ENCODE results near the gene TMEM126A.
"Not testable (repeated sequence)": the region's sequence is repeated elsewhere in the genome, so short reads cannot be mapped to it uniquely, and the experiment has no call there.

TMEM126A gene

GRCh38 chr11:85627332-85627997 is 20.3 kb upstream of the TMEM126A start, which contains the start of gene DLG2:
Gene DLG2, minus strand, starts transcription at chr11:85627344.
- Histone ChIP-seq H3K9ac (ENCODE audit: low read depth, low read length) (peak within 1 kb of the TSS; percentile 69), H3K9me3 (ENCODE audit: insufficient read depth, low read depth, low read length) (no peaks in the 10 kb centered on the region), H3K27ac (ENCODE audit: low read depth, low read length) (peak within 1 kb of the TSS; percentile 77; the same call in 1 of the 2 replicates), H3K36me3 (ENCODE audit: insufficient read depth, low read length) (peaks cover 27% of the 10 kb centered on the region), H3K27me3 (ENCODE audit: insufficient read depth, low read length) (no peaks in the 10 kb centered on the region), H3K4me3 (ENCODE audit: low read length) (peak within 1 kb of the TSS; percentile 92), H3K4me1 (ENCODE audit: insufficient read depth, low read length) (peaks cover 14% of the 10 kb centered on the region)
- WGBS: 4% methylated on average over 23 of the region's 23 CpGs

- peaks cover 28% of the 10 kb centered on the region for H3K36me3 ChIP-seq (ENCODE audit: insufficient read depth, low read length)
- WGBS: under 1% methylated on average over 41 of the region's 41 CpGs
- H3K4me3 ChIP-seq (ENCODE audit: low read length): peak within 1 kb of the TSS; percentile 92
- peaks cover 14% of the 10 kb centered on the region for H3K4me1 ChIP-seq (ENCODE audit: insufficient read depth, low read length)
- H3K9ac ChIP-seq (ENCODE audit: low read depth, low read length): peak within 1 kb of the TSS; percentile 82
- no peaks in the 10 kb centered on the region for H3K27me3 ChIP-seq (ENCODE audit: insufficient read depth, low read length)
- H3K9me3 ChIP-seq (ENCODE audit: insufficient read depth, low read depth, low read length): no peaks in the 10 kb centered on the region
- H3K27ac ChIP-seq (ENCODE audit: low read depth, low read length): peak within 1 kb of the TSS; percentile 77; the same call in 1 of the 2 replicates
These were observed 19.6 kb upstream of the TMEM126A start, which contains the start of gene TMEM126B for GRCh38 chr11:85627998-85628770. Gene TMEM126B, plus strand, starts transcription at chr11:85628593. Its CDS starts 15 bp downstream, at chr11:85628608.

GRCh38 chr11:85628771-85629341 is 18.9 kb upstream of the TMEM126A start:
- Histone ChIP-seq H3K4me3 (ENCODE audit: low read length) (peak overlapping the region; percentile 92), H3K27ac (ENCODE audit: low read depth, low read length) (0 out of 2 replicates have a peak overlapping the region, but pooled peaks have one; percentile 0), H3K9me3 (ENCODE audit: insufficient read depth, low read depth, low read length) (no peaks in the 10 kb centered on the region), H3K36me3 (ENCODE audit: insufficient read depth, low read length) (peaks cover 29% of the 10 kb centered on the region), H3K4me1 (ENCODE audit: insufficient read depth, low read length) (peaks cover 14% of the 10 kb centered on the region), H3K9ac (ENCODE audit: low read depth, low read length) (peak overlapping the region; percentile 82), H3K27me3 (ENCODE audit: insufficient read depth, low read length) (no peaks in the 10 kb centered on the region)
- WGBS: under 1% methylated on average over 12 of the region's 13 CpGs

- 100% methylated on average over 3 of the region's 3 CpGs for WGBS
- Histone ChIP-seq H3K4me1 (ENCODE audit: insufficient read depth, low read length) (peaks cover 3% of the 10 kb centered on the region; the same call in 1 of the 2 replicates), H3K9me3 (ENCODE audit: insufficient read depth, low read depth, low read length) (no peaks in the 10 kb centered on the region), H3K36me3 (ENCODE audit: insufficient read depth, low read length) (peaks cover 72% of the 10 kb centered on the region), H3K4me3 (ENCODE audit: low read length) (no peak overlapping the region), H3K9ac (ENCODE audit: low read depth, low read length) (no peak overlapping the region), H3K27ac (ENCODE audit: low read depth, low read length) (no peak overlapping the region), H3K27me3 (ENCODE audit: insufficient read depth, low read length) (no peaks in the 10 kb centered on the region)
These were observed 13.0 kb upstream of the TMEM126A start for GRCh38 chr11:85634747-85635146.

- no peaks in the 10 kb centered on the region for H3K9me3 ChIP-seq (ENCODE audit: insufficient read depth, low read depth, low read length)
- no peak overlapping the region for H3K4me3 ChIP-seq (ENCODE audit: low read length)
- peaks cover 3% of the 10 kb centered on the region for H3K36me3 ChIP-seq (ENCODE audit: insufficient read depth, low read length)
- H3K4me1 ChIP-seq (ENCODE audit: insufficient read depth, low read length): no peaks in the 10 kb centered on the region
- H3K9ac ChIP-seq (ENCODE audit: low read depth, low read length): no peak overlapping the region
- no peak overlapping the region for H3K27ac ChIP-seq (ENCODE audit: low read depth, low read length)
- H3K27me3 ChIP-seq (ENCODE audit: insufficient read depth, low read length): 0 out of 2 replicates have a peak, but pooled peaks cover 3% of the 10 kb centered on the region
- WGBS: 82% methylated on average over 2 of the region's 2 CpGs
These were observed 4.6 kb upstream of the TMEM126A start for GRCh38 chr11:85643191-85643614.

GRCh38 chr11:85647078-85647477 is 689 bp upstream of the TMEM126A start:
- Histone ChIP-seq H3K9ac (ENCODE audit: low read depth, low read length) (peak overlapping the region; percentile 68), H3K27me3 (ENCODE audit: insufficient read depth, low read length) (no peaks in the 10 kb centered on the region), H3K36me3 (ENCODE audit: insufficient read depth, low read length) (no peaks in the 10 kb centered on the region; the same call in 1 of the 2 replicates), H3K4me3 (ENCODE audit: low read length) (peak overlapping the region; percentile 81), H3K27ac (ENCODE audit: low read depth, low read length) (peak overlapping the region; percentile 65), H3K4me1 (ENCODE audit: insufficient read depth, low read length) (peaks cover 5% of the 10 kb centered on the region; the same call in 1 of the 2 replicates), H3K9me3 (ENCODE audit: insufficient read depth, low read depth, low read length) (no peaks in the 10 kb centered on the region)
- WGBS: 85% methylated on average over 2 of the region's 2 CpGs

GRCh38 chr11:85651118-85651517 is 3.4 kb downstream of the TMEM126A start:
- H3K36me3 ChIP-seq (ENCODE audit: insufficient read depth, low read length): peaks cover 28% of the 10 kb centered on the region
- H3K9ac ChIP-seq (ENCODE audit: low read depth, low read length): no peak overlapping the region
- H3K9me3 ChIP-seq (ENCODE audit: insufficient read depth, low read depth, low read length): no peaks in the 10 kb centered on the region
- peaks cover 5% of the 10 kb centered on the region; the same call in 1 of the 2 replicates for H3K4me1 ChIP-seq (ENCODE audit: insufficient read depth, low read length)
- WGBS: 81% methylated on average over 1 of the region's 1 CpG
- H3K4me3 ChIP-seq (ENCODE audit: low read length): no peak overlapping the region
- no peak overlapping the region for H3K27ac ChIP-seq (ENCODE audit: low read depth, low read length)
- H3K27me3 ChIP-seq (ENCODE audit: insufficient read depth, low read length): no peaks in the 10 kb centered on the region

- Histone ChIP-seq H3K27me3 (ENCODE audit: insufficient read depth, low read length) (no peaks in the 10 kb centered on the region), H3K27ac (ENCODE audit: low read depth, low read length) (no peak overlapping the region), H3K4me1 (ENCODE audit: insufficient read depth, low read length) (peaks cover 5% of the 10 kb centered on the region; the same call in 1 of the 2 replicates), H3K36me3 (ENCODE audit: insufficient read depth, low read length) (peaks cover 46% of the 10 kb centered on the region), H3K9ac (ENCODE audit: low read depth, low read length) (no peak overlapping the region), H3K4me3 (ENCODE audit: low read length) (no peak overlapping the region), H3K9me3 (ENCODE audit: insufficient read depth, low read depth, low read length) (no peaks in the 10 kb centered on the region)
- over 99% methylated on average over 2 of the region's 3 CpGs for WGBS
These were observed 5.2 kb downstream of the TMEM126A start for GRCh38 chr11:85652786-85653447.

- not testable (repeated sequence) for H3K9me3 ChIP-seq (ENCODE audit: insufficient read depth, low read depth, low read length); H3K27me3 ChIP-seq (ENCODE audit: insufficient read depth, low read length); H3K9ac ChIP-seq (ENCODE audit: low read depth, low read length); H3K27ac ChIP-seq (ENCODE audit: low read depth, low read length); H3K4me1 ChIP-seq (ENCODE audit: insufficient read depth, low read length); H3K4me3 ChIP-seq (ENCODE audit: low read length)
- peaks cover 61% of the 10 kb centered on the region for H3K36me3 ChIP-seq (ENCODE audit: insufficient read depth, low read length)
- 98% methylated on average over 3 of the region's 4 CpGs for WGBS
These were observed 6.6 kb downstream of the TMEM126A start for GRCh38 chr11:85654343-85654742.

- no peaks in the 10 kb centered on the region for H3K27me3 ChIP-seq (ENCODE audit: insufficient read depth, low read length)
- H3K9ac ChIP-seq (ENCODE audit: low read depth, low read length): no peak overlapping the region
- no peak overlapping the region for H3K27ac ChIP-seq (ENCODE audit: low read depth, low read length)
- WGBS: 100% methylated on average over 1 of the region's 1 CpG
- peaks cover 17% of the 10 kb centered on the region; the same call in 1 of the 2 replicates for H3K4me1 ChIP-seq (ENCODE audit: insufficient read depth, low read length)
- H3K4me3 ChIP-seq (ENCODE audit: low read length): no peak overlapping the region
- H3K36me3 ChIP-seq (ENCODE audit: insufficient read depth, low read length): peaks cover 83% of the 10 kb centered on the region
- H3K9me3 ChIP-seq (ENCODE audit: insufficient read depth, low read depth, low read length): no peaks in the 10 kb centered on the region
These were observed 9.0 kb downstream of the TMEM126A start for GRCh38 chr11:85656777-85657176.
